HepG2 (cell line): Measurements from ENCODE around the gene TCFL5. TPM values are rescaled to one million over a fixed set of nuclear protein-coding genes. Genes with fewer than 3 reads are reported as not detected.

Source experiments
- BCL6 ChIP-seq: IDR thresholded peaks from 2 replicates; pipeline ENCODE4 v1.6.1; 2016; ENCODE audit warnings: missing genetic modification reagents, missing compliant biosample characterization
- KAT2B ChIP-seq: fragments of 150-350 bp; IDR thresholded peaks from 2 replicates; pipeline ENCODE4 v1.6.1; 2014; ENCODE audit warnings: low read depth, low read length, borderline replicate concordance
- KDM2A ChIP-seq: sonication (generic); formaldehyde crosslinking; IDR thresholded peaks from 2 replicates; pipeline ENCODE4 v1.4.0; 2020; ENCODE audit warnings: low read depth, missing genetic modification reagents, borderline replicate concordance
- MAFF ChIP-seq: IDR thresholded peaks from 2 replicates; pipeline ENCODE4 v1.6.1; 2011; ENCODE audit warnings: low read depth, low read length, improper control_type of control experiment
- PHB2 ChIP-seq: fragments of 450-650 bp; IDR thresholded peaks from 2 replicates; pipeline ENCODE4 v1.6.1; 2018; ENCODE audit not compliant: partially characterized antibody
- ZNF556 ChIP-seq: sonication (generic); formaldehyde crosslinking; IDR thresholded peaks from 2 replicates; pipeline ENCODE4 v1.4.0; 2020; ENCODE audit warnings: mild to moderate bottlenecking, missing genetic modification reagents, borderline replicate concordance
- ZNF674 ChIP-seq: sonication (generic); formaldehyde crosslinking; IDR thresholded peaks from 2 replicates; pipeline ENCODE4 v1.5.0; 2020; ENCODE audit warnings: low read depth, mild to moderate bottlenecking, missing genetic modification reagents
- polyA plus RNA-seq, 8 experiments: library from polyadenylated mRNA; depleted of rRNA in 3 of 8; stranded (reverse) in 7 of 8; unstranded in 1 of 8; fragments of >200 nt; fragmentation: Illumina TruSeq in 4 of 8; extraction: Trizol in 4 of 8; gene quantifications; 2 replicates each; pipeline versions ENCODE4 v1.2.1 to v1.2.3, GENCODE V29; 2011 to 2016; ENCODE audit warnings: low read depth in 4 of 8, missing spikeins in 1 of 8, mixed read lengths in 1 of 8; ENCODE audit not compliant: insufficient read depth in 1 of 8
- total RNA-seq, 5 experiments: library from RNA; depleted of rRNA; stranded (reverse); fragments of >200 nt; fragmentation: Illumina TruSeq; extraction: Trizol; gene quantifications; 2 replicates each; pipeline ENCODE4 v1.2.3, GENCODE V29; 2016; ENCODE audit warnings: low read depth in 1 of 5
- TF ChIP-seq, protein P1 (sequence below): IDR thresholded peaks from 2 replicates; pipeline ENCODE4 v1.6.1; 2016; ENCODE audit warnings: mild to moderate bottlenecking
- TF ChIP-seq, protein P2 (sequence below): sonication (generic); formaldehyde crosslinking; IDR thresholded peaks from 2 replicates; pipeline ENCODE4 v1.9.0; 2021; ENCODE audit warnings: missing genetic modification reagents, borderline replicate concordance
- TF ChIP-seq, protein P3 (sequence below): sonication (generic); formaldehyde crosslinking; IDR thresholded peaks from 2 replicates; pipeline ENCODE4 v1.4.0; 2020; ENCODE audit warnings: missing genetic modification reagents
- TF ChIP-seq, protein P4 (sequence below): sonication (generic); formaldehyde crosslinking; IDR thresholded peaks from one replicate; pipeline ENCODE4 v1.5.1; 2020; ENCODE audit warnings: mild to moderate bottlenecking, missing genetic modification reagents; ENCODE audit errors: not compliant biosample characterization
- TF ChIP-seq, protein P5 (sequence below): IDR thresholded peaks from 2 replicates; pipeline ENCODE4 v1.6.1; 2016; ENCODE audit warnings: control low read depth

Gene TCFL5
- total and polyA plus RNA-seq, 2 of the 13 experiments (the other 11 are each of a cell fraction or from before 2014, with no cell fraction given) = 14.8 to 20.0 TPM

DNA sequence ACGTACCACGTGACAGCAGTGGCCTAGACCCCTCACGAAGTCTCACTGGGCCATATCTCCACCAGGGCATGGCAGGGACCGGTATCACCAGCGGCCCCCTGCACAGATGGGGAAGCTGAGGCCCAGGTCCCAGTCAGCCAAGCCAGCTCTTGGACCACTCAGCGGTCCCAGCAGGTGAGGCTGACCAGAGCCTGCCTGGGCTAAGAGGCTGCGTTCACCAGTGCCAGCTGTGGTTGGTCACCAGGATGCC is 67.9 kb downstream of the TCFL5 start (continued):
- TF ChIP-seq ZNF556 (CRISPR knock-in tag) (no peak), MAFF (no peak), KAT2B (no peak), KDM2A (CRISPR knock-in tag) (peak; percentile 3; the same call in 1 of the 2 replicates), PHB2 (no peak), ZNF674 (0 out of 2 replicates have a peak, but pooled peaks have one; percentile 36), BCL6 (CRISPR knock-in tag) (no peak)
- TF ChIP-seq, protein P1, sequence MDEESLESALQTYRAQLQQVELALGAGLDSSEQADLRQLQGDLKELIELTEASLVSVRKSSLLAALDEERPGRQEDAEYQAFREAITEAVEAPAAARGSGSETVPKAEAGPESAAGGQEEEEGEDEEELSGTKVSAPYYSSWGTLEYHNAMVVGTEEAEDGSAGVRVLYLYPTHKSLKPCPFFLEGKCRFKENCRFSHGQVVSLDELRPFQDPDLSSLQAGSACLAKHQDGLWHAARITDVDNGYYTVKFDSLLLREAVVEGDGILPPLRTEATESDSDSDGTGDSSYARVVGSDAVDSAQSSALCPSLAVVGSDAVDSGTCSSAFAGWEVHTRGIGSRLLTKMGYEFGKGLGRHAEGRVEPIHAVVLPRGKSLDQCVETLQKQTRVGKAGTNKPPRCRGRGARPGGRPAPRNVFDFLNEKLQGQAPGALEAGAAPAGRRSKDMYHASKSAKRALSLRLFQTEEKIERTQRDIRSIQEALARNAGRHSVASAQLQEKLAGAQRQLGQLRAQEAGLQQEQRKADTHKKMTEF = no peak
- TF ChIP-seq, protein P2, sequence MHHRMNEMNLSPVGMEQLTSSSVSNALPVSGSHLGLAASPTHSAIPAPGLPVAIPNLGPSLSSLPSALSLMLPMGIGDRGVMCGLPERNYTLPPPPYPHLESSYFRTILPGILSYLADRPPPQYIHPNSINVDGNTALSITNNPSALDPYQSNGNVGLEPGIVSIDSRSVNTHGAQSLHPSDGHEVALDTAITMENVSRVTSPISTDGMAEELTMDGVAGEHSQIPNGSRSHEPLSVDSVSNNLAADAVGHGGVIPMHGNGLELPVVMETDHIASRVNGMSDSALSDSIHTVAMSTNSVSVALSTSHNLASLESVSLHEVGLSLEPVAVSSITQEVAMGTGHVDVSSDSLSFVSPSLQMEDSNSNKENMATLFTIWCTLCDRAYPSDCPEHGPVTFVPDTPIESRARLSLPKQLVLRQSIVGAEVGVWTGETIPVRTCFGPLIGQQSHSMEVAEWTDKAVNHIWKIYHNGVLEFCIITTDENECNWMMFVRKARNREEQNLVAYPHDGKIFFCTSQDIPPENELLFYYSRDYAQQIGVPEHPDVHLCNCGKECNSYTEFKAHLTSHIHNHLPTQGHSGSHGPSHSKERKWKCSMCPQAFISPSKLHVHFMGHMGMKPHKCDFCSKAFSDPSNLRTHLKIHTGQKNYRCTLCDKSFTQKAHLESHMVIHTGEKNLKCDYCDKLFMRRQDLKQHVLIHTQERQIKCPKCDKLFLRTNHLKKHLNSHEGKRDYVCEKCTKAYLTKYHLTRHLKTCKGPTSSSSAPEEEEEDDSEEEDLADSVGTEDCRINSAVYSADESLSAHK = no peak
- TF ChIP-seq, protein P3, sequence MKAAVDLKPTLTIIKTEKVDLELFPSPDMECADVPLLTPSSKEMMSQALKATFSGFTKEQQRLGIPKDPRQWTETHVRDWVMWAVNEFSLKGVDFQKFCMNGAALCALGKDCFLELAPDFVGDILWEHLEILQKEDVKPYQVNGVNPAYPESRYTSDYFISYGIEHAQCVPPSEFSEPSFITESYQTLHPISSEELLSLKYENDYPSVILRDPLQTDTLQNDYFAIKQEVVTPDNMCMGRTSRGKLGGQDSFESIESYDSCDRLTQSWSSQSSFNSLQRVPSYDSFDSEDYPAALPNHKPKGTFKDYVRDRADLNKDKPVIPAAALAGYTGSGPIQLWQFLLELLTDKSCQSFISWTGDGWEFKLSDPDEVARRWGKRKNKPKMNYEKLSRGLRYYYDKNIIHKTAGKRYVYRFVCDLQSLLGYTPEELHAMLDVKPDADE (CRISPR knock-in tag) = no peak
- TF ChIP-seq, protein P4, sequence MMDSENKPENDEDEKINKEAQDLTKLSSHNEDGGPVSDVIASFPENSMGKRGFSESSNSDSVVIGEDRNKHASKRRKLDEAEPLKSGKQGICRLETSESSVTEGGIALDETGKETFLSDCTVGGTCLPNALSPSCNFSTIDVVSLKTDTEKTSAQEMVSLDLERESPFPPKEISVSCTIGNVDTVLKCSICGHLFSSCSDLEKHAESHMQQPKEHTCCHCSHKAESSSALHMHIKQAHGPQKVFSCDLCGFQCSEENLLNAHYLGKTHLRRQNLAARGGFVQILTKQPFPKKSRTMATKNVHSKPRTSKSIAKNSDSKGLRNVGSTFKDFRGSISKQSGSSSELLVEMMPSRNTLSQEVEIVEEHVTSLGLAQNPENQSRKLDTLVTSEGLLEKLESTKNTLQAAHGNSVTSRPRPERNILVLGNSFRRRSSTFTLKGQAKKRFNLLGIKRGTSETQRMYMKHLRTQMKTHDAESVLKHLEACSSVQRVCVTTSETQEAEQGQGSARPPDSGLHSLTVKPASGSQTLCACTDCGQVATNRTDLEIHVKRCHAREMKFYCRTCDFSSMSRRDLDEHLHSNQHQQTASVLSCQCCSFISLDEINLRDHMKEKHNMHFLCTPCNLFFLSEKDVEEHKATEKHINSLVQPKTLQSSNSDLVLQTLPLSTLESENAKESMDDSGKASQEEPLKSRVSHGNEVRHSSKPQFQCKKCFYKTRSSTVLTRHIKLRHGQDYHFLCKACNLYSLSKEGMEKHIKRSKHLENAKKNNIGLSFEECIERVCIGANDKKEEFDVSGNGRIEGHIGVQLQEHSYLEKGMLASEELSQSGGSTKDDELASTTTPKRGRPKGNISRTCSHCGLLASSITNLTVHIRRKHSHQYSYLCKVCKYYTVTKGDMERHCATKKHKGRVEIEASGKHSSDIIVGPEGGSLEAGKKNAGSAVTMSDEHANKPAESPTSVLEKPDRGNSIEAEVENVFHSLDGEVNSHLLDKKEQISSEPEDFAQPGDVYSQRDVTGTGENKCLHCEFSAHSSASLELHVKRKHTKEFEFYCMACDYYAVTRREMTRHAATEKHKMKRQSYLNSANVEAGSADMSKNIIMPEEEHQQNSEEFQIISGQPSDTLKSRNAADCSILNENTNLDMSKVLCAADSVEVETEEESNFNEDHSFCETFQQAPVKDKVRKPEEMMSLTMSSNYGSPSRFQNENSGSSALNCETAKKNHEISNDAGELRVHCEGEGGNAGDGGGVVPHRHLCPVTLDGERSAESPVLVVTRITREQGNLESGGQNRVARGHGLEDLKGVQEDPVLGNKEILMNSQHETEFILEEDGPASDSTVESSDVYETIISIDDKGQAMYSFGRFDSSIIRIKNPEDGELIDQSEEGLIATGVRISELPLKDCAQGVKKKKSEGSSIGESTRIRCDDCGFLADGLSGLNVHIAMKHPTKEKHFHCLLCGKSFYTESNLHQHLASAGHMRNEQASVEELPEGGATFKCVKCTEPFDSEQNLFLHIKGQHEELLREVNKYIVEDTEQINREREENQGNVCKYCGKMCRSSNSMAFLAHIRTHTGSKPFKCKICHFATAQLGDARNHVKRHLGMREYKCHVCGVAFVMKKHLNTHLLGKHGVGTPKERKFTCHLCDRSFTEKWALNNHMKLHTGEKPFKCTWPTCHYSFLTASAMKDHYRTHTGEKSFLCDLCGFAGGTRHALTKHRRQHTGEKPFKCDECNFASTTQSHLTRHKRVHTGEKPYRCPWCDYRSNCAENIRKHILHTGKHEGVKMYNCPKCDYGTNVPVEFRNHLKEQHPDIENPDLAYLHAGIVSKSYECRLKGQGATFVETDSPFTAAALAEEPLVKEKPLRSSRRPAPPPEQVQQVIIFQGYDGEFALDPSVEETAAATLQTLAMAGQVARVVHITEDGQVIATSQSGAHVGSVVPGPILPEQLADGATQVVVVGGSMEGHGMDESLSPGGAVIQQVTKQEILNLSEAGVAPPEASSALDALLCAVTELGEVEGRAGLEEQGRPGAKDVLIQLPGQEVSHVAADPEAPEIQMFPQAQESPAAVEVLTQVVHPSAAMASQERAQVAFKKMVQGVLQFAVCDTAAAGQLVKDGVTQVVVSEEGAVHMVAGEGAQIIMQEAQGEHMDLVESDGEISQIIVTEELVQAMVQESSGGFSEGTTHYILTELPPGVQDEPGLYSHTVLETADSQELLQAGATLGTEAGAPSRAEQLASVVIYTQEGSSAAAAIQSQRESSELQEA (CRISPR knock-in tag) = peak; percentile 92
- TF ChIP-seq, protein P5, sequence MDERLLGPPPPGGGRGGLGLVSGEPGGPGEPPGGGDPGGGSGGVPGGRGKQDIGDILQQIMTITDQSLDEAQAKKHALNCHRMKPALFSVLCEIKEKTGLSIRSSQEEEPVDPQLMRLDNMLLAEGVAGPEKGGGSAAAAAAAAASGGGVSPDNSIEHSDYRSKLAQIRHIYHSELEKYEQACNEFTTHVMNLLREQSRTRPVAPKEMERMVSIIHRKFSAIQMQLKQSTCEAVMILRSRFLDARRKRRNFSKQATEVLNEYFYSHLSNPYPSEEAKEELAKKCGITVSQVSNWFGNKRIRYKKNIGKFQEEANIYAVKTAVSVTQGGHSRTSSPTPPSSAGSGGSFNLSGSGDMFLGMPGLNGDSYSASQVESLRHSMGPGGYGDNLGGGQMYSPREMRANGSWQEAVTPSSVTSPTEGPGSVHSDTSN (CRISPR knock-in tag) = no peak
